Endothelial cell of umbilical vein (primary cell): ENCODE results near the gene NGRN. TPM values are rescaled to one million over a fixed set of nuclear protein-coding genes. Genes with fewer than 3 reads are reported as not detected.

ENCODE experiments used
- BruUV-seq: library from RNA; stranded (reverse); fragments of 400-500 nt; replicated peaks from 2 replicates; lab custom pipeline; 2021; lab: Mats Ljungman, UMichigan
- CTCF ChIA-PET: fragments of 300-600, 350-600 bp; sonication (Branson Sonifier 250); formaldehyde crosslinking; loops from one replicate; lab custom pipeline; 2021; ENCODE audit warnings: antibody characterized with exemption, inconsistent platforms; lab: Charles Lee
- POLR2A ChIA-PET: fragments of 300-600, 350-600 bp; sonication (Branson Sonifier 250); formaldehyde crosslinking; loops from one replicate; lab custom pipeline; 2021; ENCODE audit warnings: antibody characterized with exemption, inconsistent platforms; lab: Charles Lee
- DNase-seq: peaks from one replicate; pipeline ENCODE4 v3.0.0-alpha.2; 2011; ENCODE audit warnings: low read depth, low spot score
- FAIRE-seq: peaks from 2 replicates; lab custom pipeline; 2011; peaks lifted over from hg19 to GRCh38; lab: Jason Lieb, UNC
- H2AFZ ChIP-seq: 2 replicates; pipeline ENCODE4 v1.6.0; 2012; ENCODE audit warnings: low read depth, low read length, control low read depth, inconsistent platforms
- H3K27ac ChIP-seq: 2 replicates; pipeline ENCODE4 v1.5.1; 2011; ENCODE audit warnings: low read depth, mild to moderate bottlenecking, control low read depth, low read length, moderate library complexity; ENCODE audit not compliant: insufficient read depth
- H3K27me3 ChIP-seq, 2 experiments: 2 replicates each; pipeline versions ENCODE4 v1.6.0 to v1.6.1; 2011; ENCODE audit warnings: low read length in 2 of 2, mixed read lengths in 1 of 2; ENCODE audit not compliant: control insufficient read depth in 2 of 2, insufficient read depth in 2 of 2
- H3K36me3 ChIP-seq, 2 experiments: 2 replicates in 1 of 2; 3 replicates in 1 of 2; pipeline ENCODE4 v1.5.1; 2011; ENCODE audit warnings: low read length in 2 of 2, mild to moderate bottlenecking in 1 of 2, moderate library complexity in 1 of 2; ENCODE audit not compliant: control insufficient read depth in 2 of 2, insufficient read depth in 2 of 2; ENCODE audit errors: extremely low read depth in 1 of 2
- H3K4me1 ChIP-seq: 3 replicates; pipeline ENCODE4 v1.5.1; 2011; ENCODE audit warnings: mild to moderate bottlenecking, low read length; ENCODE audit not compliant: control insufficient read depth, insufficient read depth; ENCODE audit errors: extremely low read depth
- H3K4me2 ChIP-seq: 2 replicates; pipeline ENCODE4 v1.6.1; 2011; ENCODE audit warnings: low read length, control low read depth, mixed read lengths; ENCODE audit not compliant: insufficient read depth
- H3K4me3 ChIP-seq, 3 experiments: fragments of 200-600 bp in 1 of 3; sonication (generic), shearing (Covaris generic) in 1 of 3; replicated peaks in 1 of 3; 2 replicates each; pipeline ENCODE4 v1.5.1; 2011 to 2016; ENCODE audit warnings: control low read depth in 3 of 3, low read length in 3 of 3, mild to moderate bottlenecking in 2 of 3, inconsistent platforms in 1 of 3, low read depth in 1 of 3, moderate library complexity in 1 of 3; ENCODE audit not compliant: insufficient read depth in 1 of 3
- H3K79me2 ChIP-seq: 2 replicates; pipeline ENCODE4 v1.6.0; 2012; ENCODE audit warnings: low read length, inconsistent platforms; ENCODE audit not compliant: control insufficient read depth, insufficient read depth
- H3K9ac ChIP-seq: replicated peaks from 2 replicates; pipeline ENCODE3; 2011; ENCODE audit warnings: low read length, control low read depth; ENCODE audit not compliant: insufficient read depth; ENCODE audit errors: extremely low read depth
- H3K9me1 ChIP-seq: replicated peaks from 3 replicates; pipeline ENCODE4 v1.6.0; 2011; ENCODE audit warnings: mild to moderate bottlenecking, low read length; ENCODE audit not compliant: control insufficient read depth, insufficient read depth; ENCODE audit errors: extremely low read depth
- H3K9me3 ChIP-seq: replicated peaks from 2 replicates; pipeline ENCODE4 v1.5.1; 2012; ENCODE audit warnings: low read length, inconsistent platforms; ENCODE audit not compliant: control insufficient read depth, insufficient read depth
- H4K20me1 ChIP-seq: replicated peaks from 2 replicates; pipeline ENCODE3; 2011; ENCODE audit warnings: mild to moderate bottlenecking, low read length; ENCODE audit not compliant: control insufficient read depth, insufficient read depth; ENCODE audit errors: extremely low read depth
- MAX ChIP-seq: IDR thresholded peaks from 2 replicates; pipeline ENCODE4 v1.6.1; 2011; ENCODE audit not compliant: insufficient read depth, insufficient read length
- POLR2A ChIP-seq: IDR thresholded peaks from 2 replicates; pipeline ENCODE4 v1.6.1; 2012; ENCODE audit warnings: low read depth, mild to moderate bottlenecking, control low read depth, low read length
- POLR2AphosphoS5 ChIP-seq: IDR thresholded peaks from 2 replicates; pipeline ENCODE4 v1.6.1; 2012; ENCODE audit warnings: low read depth, mild to moderate bottlenecking, control low read depth, low read length, moderate library complexity; ENCODE audit not compliant: insufficient read depth
- dilution Hi-C: fragments of 300-500 bp; cut with MboI; formaldehyde crosslinking; loops from one replicate; pipeline ENCODE4 v1.15.0; 2019; ENCODE audit warnings: low sequenced_read_pairs; ENCODE audit not compliant: extremely low pct_ligation_motif_present
- intact Hi-C: fragments of 100-400 bp; cut with micrococcal nuclease; formaldehyde crosslinking; loops from one replicate; pipeline ENCODE4 v1.10.0; 2022
- polyA plus RNA-seq, 4 experiments: library from polyadenylated mRNA; depleted of rRNA in 3 of 4; stranded (reverse) in 3 of 4; unstranded in 1 of 4; fragments of >200 nt; gene quantifications; 2 replicates each; pipeline versions ENCODE4 v1.2.1 to v1.2.3, GENCODE V29; 2011 to 2012; ENCODE audit warnings: missing spikeins in 1 of 4
- total RNA-seq: library from RNA; stranded (reverse); gene quantifications from 2 replicates; pipeline ENCODE4 v1.2.3, GENCODE V29; 2021

The NGRN gene
- total and polyA plus RNA-seq, 2 donors (not counting 3 experiments of a cell fraction or from before 2014, with no cell fraction given), result 28.9 to 56.5 TPM

GRCh38 chr15:90233387-90234095, 31.9 kb upstream of the NGRN start, which contains the start of gene CIB1:
CIB1 (minus strand) TSS chr15:90233941; CDS start chr15:90233885, 56 bp downstream.
- POLR2A ChIA-PET, result interaction anchor here (0.8 to 1.5 kb wide), 5 partner anchors 14 to 32 kb away, joined by 4 to 8 read pairs (median 5); partner anchors contain the start of genes NGRN, SEMA4B and TTLL13

More at GRCh38 chr15:90233387-90234095, 31.9 kb upstream of the NGRN start, which contains the start of gene CIB1:
- H3K27ac ChIP-seq, result peak within 1 kb of the TSS; percentile 69
- peak within 1 kb of the TSS; percentile 77 to 93 (median 82) for H3K4me3 ChIP-seq
- H4K20me1 ChIP-seq, result no peaks in the 10 kb centered on the region
- peak within 1 kb of the TSS; percentile 78 for H2AFZ ChIP-seq
- no peaks in the 10 kb centered on the region for H3K27me3 ChIP-seq
- intact Hi-C loops, result loop anchor here (1.0 to 5.0 kb wide), 4 partner anchors 16 to 131 kb away; partner anchors contain the start of genes IDH2, NGRN, SEMA4B and TTLL13
- FAIRE-seq (peak; percentile 97), DNase-seq (peak; percentile 98)
- peaks cover 18% of the 10 kb centered on the region for H3K4me1 ChIP-seq
- CTCF ChIA-PET, result interaction anchor here (0.9 to 5.2 kb wide), 12 partner anchors 12 to 72 kb away, joined by 3 to 47 read pairs (median 6); partner anchors contain the start of genes NGRN and TTLL13
- dilution Hi-C loops, result no loop called here
- TF ChIP-seq POLR2AphosphoS5 (no peak), POLR2A (peak; percentile 67), MAX (no peak)
- peaks cover 11% of the 10 kb centered on the region for H3K79me2 ChIP-seq
- TSS peak; percentile 32 for BruUV-seq
- H3K9me3 ChIP-seq, result no peaks in the 10 kb centered on the region
- peaks cover 3 to 15% of the 10 kb centered on the region in 2 experiments for H3K36me3 ChIP-seq
- H3K9ac ChIP-seq, result peak within 1 kb of the TSS; percentile 92
- peak within 1 kb of the TSS; percentile 92 for H3K4me2 ChIP-seq
- no peaks in the 10 kb centered on the region for H3K9me1 ChIP-seq
